Peyer's patch (tissue), 4 donors: Measurements from ENCODE around the gene PHACTR1. TPM values are rescaled to one million over a fixed set of nuclear protein-coding genes. Genes with fewer than 3 reads are reported as not detected.
A peak's percentile ranks its signal among the peaks of the same experiment; 100 is the strongest.

ENCODE experiments used
- DNase-seq, 3 donors: peaks; one replicate each; pipeline ENCODE4 v3.0.0-alpha.2; 2017 to 2019
- H3K27ac ChIP-seq, 4 donors: fragments of 200-600 bp; sonication (generic); one replicate each; pipeline ENCODE4 v1.5.1; 2016 to 2019
- H3K27me3 ChIP-seq, 2 donors: fragments of 200-600 bp; sonication (generic); one replicate each; pipeline ENCODE4 v1.5.1; 2019
- H3K36me3 ChIP-seq, 3 donors: fragments of 200-600 bp; sonication (generic); one replicate each; pipeline ENCODE4 v1.5.1; 2016 to 2019
- H3K4me1 ChIP-seq, 4 donors: fragments of 200-600 bp; sonication (generic); one replicate each; pipeline ENCODE4 v1.5.1; 2016 to 2019
- H3K4me3 ChIP-seq, 4 donors: fragments of 200-600 bp; sonication (generic); 1 replicate in 3 of 4; 2 replicates in 1 of 4; pipeline ENCODE4 v1.5.1; 2016 to 2019; ENCODE audit warnings: mild to moderate bottlenecking in 1 of 4
- H3K9me3 ChIP-seq, 4 donors: fragments of 200-600 bp; sonication (generic); one replicate each; pipeline ENCODE4 v1.5.1; 2016 to 2019; ENCODE audit warnings: mild to moderate bottlenecking in 1 of 4
- POLR2A ChIP-seq, 2 donors: fragments of 450-650 bp; IDR thresholded peaks; one replicate each; pipeline ENCODE4 v1.5.1; 2017; ENCODE audit warnings: antibody characterized with exemption in 2 of 2, mild to moderate bottlenecking in 2 of 2, moderate library complexity in 2 of 2
- total RNA-seq, 4 donors: library from RNA; depleted of rRNA; stranded (reverse); fragments of >200 nt; gene quantifications; one replicate each; pipeline ENCODE4 v1.1.0, GENCODE V29; 2016
- TF ChIP-seq, protein P1 (sequence below), 6 experiments: fragments of 450-650 bp in 4 of 6; fragments of 200-600 bp in 2 of 6; sonication (generic) in 1 of 6; IDR thresholded peaks; one replicate each; pipeline ENCODE4 v1.5.1; 2017 to 2019; ENCODE audit warnings: antibody characterized with exemption in 6 of 6, mild to moderate bottlenecking in 3 of 6, moderate library complexity in 1 of 6

Gene PHACTR1
- total RNA-seq, 4 donors from 2014 or later = 0.35 to 19.0 (median 1.7) TPM

- DNase-seq = no peak
- Histone ChIP-seq H3K9me3 (peaks cover 0 to 11% (median 0%) of the 10 kb centered on the region in 4 donors), H3K27ac (no peak overlapping the region), H3K4me1 (no peaks in the 10 kb centered on the region), H3K4me3 (no peak overlapping the region), H3K36me3 (peaks cover 0 to 6% (median 0%) of the 10 kb centered on the region in 3 donors), H3K27me3 (no peaks in the 10 kb centered on the region)
- TF ChIP-seq POLR2A (IDR thresholded peaks at IDR 0.05) = no peak
- TF ChIP-seq, protein P1, sequence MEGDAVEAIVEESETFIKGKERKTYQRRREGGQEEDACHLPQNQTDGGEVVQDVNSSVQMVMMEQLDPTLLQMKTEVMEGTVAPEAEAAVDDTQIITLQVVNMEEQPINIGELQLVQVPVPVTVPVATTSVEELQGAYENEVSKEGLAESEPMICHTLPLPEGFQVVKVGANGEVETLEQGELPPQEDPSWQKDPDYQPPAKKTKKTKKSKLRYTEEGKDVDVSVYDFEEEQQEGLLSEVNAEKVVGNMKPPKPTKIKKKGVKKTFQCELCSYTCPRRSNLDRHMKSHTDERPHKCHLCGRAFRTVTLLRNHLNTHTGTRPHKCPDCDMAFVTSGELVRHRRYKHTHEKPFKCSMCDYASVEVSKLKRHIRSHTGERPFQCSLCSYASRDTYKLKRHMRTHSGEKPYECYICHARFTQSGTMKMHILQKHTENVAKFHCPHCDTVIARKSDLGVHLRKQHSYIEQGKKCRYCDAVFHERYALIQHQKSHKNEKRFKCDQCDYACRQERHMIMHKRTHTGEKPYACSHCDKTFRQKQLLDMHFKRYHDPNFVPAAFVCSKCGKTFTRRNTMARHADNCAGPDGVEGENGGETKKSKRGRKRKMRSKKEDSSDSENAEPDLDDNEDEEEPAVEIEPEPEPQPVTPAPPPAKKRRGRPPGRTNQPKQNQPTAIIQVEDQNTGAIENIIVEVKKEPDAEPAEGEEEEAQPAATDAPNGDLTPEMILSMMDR (IDR thresholded peaks at IDR 0.05) = no peak
These were observed 566.8 kb downstream of the PHACTR1 start for GRCh38 chr6:13283331-13283730.

- Histone ChIP-seq H3K9me3 (peaks cover 0 to 11% (median 0%) of the 10 kb centered on the region in 4 donors), H3K4me1 (peaks cover 0 to 4% (median 0%) of the 10 kb centered on the region in 4 donors), H3K27me3 (no peaks in the 10 kb centered on the region), H3K36me3 (peaks cover 0 to 6% (median 0%) of the 10 kb centered on the region in 3 donors), H3K4me3 (no peak overlapping the region), H3K27ac (no peak overlapping the region)
- no peak for TF ChIP-seq POLR2A (IDR thresholded peaks at IDR 0.05)
- TF ChIP-seq, protein P1 (IDR thresholded peaks at IDR 0.05) = no peak
- DNase-seq = no peak
These were observed 568.1 kb downstream of the PHACTR1 start for GRCh38 chr6:13284646-13285045.

DNA sequence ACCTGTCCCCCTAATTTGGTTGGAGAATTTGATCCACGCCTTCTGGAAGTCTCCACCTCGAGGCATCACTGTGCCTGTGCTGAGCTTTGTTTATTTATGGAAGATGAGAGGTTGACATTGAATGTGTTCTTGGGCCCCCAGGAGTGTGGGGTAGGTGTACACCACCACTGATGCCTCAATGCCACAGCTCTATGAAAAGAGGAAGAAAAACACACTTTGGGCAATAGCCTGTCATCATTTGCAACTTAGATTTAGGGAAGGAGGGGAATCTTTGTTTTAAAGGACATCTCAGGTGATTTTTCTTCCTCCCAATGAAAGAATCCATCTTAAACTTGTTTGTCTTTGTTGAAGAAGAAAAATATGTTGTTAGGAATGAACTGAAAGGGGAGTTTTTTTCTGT, 569.1 kb downstream of the PHACTR1 start:
- no peaks in the 10 kb centered on the region for H3K27me3 ChIP-seq
- no peak for TF ChIP-seq POLR2A (IDR thresholded peaks at IDR 0.05)
- TF ChIP-seq, protein P1 (IDR thresholded peaks at IDR 0.05) = no peak
- peaks cover 0 to 11% (median 0%) of the 10 kb centered on the region in 4 donors for H3K9me3 ChIP-seq
- peaks cover 0 to 6% (median 0%) of the 10 kb centered on the region in 3 donors for H3K36me3 ChIP-seq
- H3K4me1 ChIP-seq = peaks cover 0 to 4% (median 0%) of the 10 kb centered on the region in 4 donors
- no peak for DNase-seq
- H3K4me3 ChIP-seq = no peak overlapping the region
- peak overlapping the region in 1 of 4 donors; percentile 27 for H3K27ac ChIP-seq

DNA sequence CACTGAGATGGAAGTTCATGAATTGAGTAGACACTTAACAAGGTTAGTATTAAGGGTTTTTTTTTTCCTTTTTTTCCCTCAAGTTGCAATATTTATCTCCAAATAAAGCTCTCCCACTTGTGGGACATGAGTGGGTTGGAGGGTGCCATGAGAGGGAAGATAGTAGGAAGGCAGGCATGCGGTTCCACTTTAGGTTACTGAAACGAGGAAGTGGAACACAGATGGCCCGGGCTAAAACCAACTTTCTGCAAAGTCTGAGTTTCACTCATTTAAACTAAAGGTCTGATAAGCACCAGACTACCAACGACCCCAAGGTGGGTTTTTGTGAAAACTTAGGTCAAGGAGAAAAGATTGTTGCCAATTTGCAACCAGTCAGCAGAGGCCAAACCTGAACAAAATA, 569.6 kb downstream of the PHACTR1 start:
- TF ChIP-seq POLR2A (IDR thresholded peaks at IDR 0.05) = no peak
- TF ChIP-seq, protein P1 (IDR thresholded peaks at IDR 0.05) = no peak
- Histone ChIP-seq H3K9me3 (peaks cover 0 to 11% (median 0%) of the 10 kb centered on the region in 4 donors), H3K27ac (peak overlapping the region in 1 of 4 donors; percentile 27), H3K4me3 (no peak overlapping the region), H3K4me1 (peaks cover 0 to 4% (median 0%) of the 10 kb centered on the region in 4 donors), H3K27me3 (no peaks in the 10 kb centered on the region), H3K36me3 (peaks cover 0 to 6% (median 0%) of the 10 kb centered on the region in 3 donors)
- DNase-seq = peak in 1 of 3 donors; percentile 57

DNA sequence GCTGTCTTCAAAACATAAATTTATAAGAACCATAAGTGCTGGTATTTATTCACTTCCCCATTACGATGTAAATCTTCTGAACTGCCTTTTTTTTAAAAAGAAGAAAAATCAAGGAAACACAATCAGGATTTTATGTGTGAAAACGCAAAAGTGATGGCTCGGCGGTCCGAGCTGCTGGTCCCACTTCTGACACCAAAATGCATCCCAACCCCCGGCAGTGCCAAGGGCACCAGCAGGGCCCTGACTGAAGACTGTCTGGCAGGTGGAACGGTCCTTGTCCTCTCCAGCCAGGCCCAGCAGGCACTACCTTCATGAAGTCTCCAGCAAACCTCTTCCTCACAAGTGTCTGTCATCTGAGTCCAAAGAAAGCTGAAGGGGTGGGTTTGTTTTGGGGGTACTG, 570.5 kb downstream of the PHACTR1 start:
- Histone ChIP-seq H3K27ac (no peak overlapping the region), H3K4me3 (no peak overlapping the region), H3K36me3 (peaks cover 0 to 6% (median 0%) of the 10 kb centered on the region in 3 donors), H3K4me1 (peaks cover 0 to 4% (median 0%) of the 10 kb centered on the region in 4 donors), H3K27me3 (no peaks in the 10 kb centered on the region), H3K9me3 (peaks cover 0 to 11% (median 0%) of the 10 kb centered on the region in 4 donors)
- no peak for DNase-seq
- TF ChIP-seq POLR2A (IDR thresholded peaks at IDR 0.05) = no peak
- TF ChIP-seq, protein P1 (IDR thresholded peaks at IDR 0.05) = no peak
